Mesothelial cell of epicardium (in vitro differentiated cells): ENCODE results near the gene DNAH2. TPM values are rescaled to one million over a fixed set of nuclear protein-coding genes. Genes with fewer than 3 reads are reported as not detected.

Experiments
- DNase-seq, 2 experiments: peaks; one replicate each; pipeline ENCODE4 v3.0.0; 2021; ENCODE audit warnings: low spot score in 2 of 2; ENCODE audit not compliant: unreplicated experiment in 2 of 2
- H3K27ac Mint-ChIP-seq: 2 replicates; pipeline ENCODE4 v1.8.0; 2021; ENCODE audit warnings: mixed read lengths
- H3K27me3 Mint-ChIP-seq: 2 replicates; pipeline ENCODE4 v1.8.0; 2021; ENCODE audit warnings: low read depth, mixed read lengths
- H3K36me3 Mint-ChIP-seq: 2 replicates; pipeline ENCODE4 v1.8.0; 2021; ENCODE audit warnings: mixed read lengths
- H3K4me1 Mint-ChIP-seq: 2 replicates; pipeline ENCODE4 v1.8.0; 2021; ENCODE audit warnings: mixed read lengths
- H3K4me3 Mint-ChIP-seq: 2 replicates; pipeline ENCODE4 v1.8.0; 2021; ENCODE audit warnings: mild to moderate bottlenecking, moderate library complexity, mixed read lengths
- H3K9me3 Mint-ChIP-seq: 2 replicates; pipeline ENCODE4 v1.8.0; 2021; ENCODE audit warnings: mixed read lengths
- CTCF ChIP-seq: fragments of 200-600 bp; sonication (generic); IDR thresholded peaks from one replicate; pipeline ENCODE4 v1.5.0; 2021; ENCODE audit warnings: antibody characterized with exemption; ENCODE audit not compliant: unreplicated experiment
- total RNA-seq: library from RNA; stranded (reverse); gene quantifications from 3 replicates; pipeline ENCODE4 v1.2.1, GENCODE V29; 2021

DNAH2 gene
- total RNA-seq, 1 donor from 2014 or later = 0.18 TPM

DNA sequence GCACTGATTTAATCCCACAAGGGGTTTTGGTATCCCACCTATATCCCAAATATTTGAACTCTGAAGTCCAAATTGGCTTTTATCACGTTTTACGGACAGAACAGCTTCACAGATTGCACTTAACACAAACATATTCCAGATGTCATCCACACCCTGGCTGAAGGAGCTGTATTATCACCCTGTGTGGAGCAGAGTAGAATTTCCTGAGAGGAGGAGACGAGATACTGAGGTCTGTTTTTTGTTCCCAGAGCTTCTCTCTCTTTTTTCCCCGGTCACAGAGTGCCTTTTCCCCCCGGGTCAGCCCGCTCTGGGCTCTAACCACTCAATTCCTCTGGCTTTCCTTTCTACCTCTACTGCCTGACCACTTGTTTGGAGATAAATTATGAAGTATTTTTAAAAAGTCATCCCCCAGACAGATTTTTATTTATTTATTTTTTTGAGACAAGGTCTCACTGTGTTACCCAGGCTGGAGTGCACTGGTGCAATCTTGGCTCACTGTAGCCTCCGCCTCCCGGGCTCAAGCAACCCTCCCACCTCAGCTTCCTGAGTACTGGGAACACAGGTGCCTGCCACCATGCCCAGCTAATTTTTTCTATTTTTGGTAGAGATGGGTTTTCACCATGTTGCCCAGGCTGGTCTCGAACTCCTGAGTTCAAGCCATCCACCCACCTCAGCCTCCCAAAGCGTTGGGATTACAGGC lies 30.7 kb downstream of the DNAH2 start:
- Mint-ChIP-seq H3K27ac (peak overlapping the region; percentile 91), H3K36me3 (no peaks in the 10 kb centered on the region), H3K4me3 (no peak overlapping the region), H3K9me3 (peaks cover 10% of the 10 kb centered on the region), H3K27me3 (no peaks in the 10 kb centered on the region), H3K4me1 (peaks cover 27% of the 10 kb centered on the region)
- TF ChIP-seq CTCF = no peak
- no peak for DNase-seq

DNA sequence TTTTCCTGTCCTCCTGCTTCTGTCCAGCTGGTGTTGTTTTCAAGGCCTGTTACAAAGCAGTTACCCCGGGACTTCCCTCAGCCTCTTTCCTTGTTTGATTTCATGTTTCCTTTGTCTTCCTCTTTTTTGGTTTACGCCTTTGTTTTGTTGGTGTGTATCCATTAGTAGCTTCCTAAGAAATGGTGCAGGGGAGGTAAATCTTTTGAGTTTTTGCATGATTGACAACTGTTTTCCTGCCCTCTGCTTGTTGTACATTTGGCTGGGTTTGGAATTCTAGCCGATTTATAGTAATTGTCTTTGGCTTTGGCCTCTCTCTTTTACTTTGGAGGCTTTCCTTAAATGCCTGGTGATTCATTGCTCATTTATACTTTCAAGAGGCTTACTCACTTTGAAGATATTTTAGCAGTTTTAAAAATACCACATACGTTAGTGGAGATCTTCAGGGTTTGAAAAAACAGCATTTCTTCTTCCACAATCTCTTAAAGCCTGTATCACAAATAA lies 32.8 kb downstream of the DNAH2 start:
- Mint-ChIP-seq H3K4me3 (no peak overlapping the region), H3K9me3 (peaks cover 10% of the 10 kb centered on the region), H3K36me3 (no peaks in the 10 kb centered on the region), H3K27me3 (no peaks in the 10 kb centered on the region), H3K4me1 (peaks cover 25% of the 10 kb centered on the region), H3K27ac (no peak overlapping the region)
- no peak for DNase-seq
- TF ChIP-seq CTCF = no peak

DNA sequence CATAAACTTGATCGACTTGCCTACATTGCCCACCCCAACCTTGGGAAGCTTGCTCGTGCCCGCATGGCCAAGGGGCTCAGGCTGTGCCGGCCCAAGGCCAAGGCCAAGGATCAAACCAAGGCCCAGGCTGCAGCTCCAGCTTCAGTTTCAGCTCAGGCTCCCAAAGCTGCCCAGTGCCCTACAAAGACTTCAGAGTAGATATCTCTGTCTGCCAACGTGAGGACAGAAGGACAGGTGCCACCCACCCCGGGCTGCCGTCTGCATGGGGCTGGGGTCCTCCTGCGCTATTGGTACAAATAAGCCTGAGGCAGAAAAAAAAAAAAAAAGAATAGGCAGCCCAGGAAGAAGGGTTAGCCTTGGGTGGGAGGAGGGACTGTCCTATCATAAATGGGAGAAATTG lies 37.1 kb downstream of the DNAH2 start:
- no peaks in the 10 kb centered on the region for H3K27me3 Mint-ChIP-seq
- H3K4me1 Mint-ChIP-seq = peaks cover 3% of the 10 kb centered on the region
- TF ChIP-seq CTCF = no peak
- peaks cover 6% of the 10 kb centered on the region for H3K9me3 Mint-ChIP-seq
- no peak overlapping the region for H3K4me3 Mint-ChIP-seq
- no peak overlapping the region for H3K27ac Mint-ChIP-seq
- DNase-seq = no peak
- H3K36me3 Mint-ChIP-seq = no peaks in the 10 kb centered on the region

- Mint-ChIP-seq H3K4me3 (no peak overlapping the region), H3K4me1 (peaks cover 3% of the 10 kb centered on the region), H3K36me3 (no peaks in the 10 kb centered on the region), H3K27me3 (no peaks in the 10 kb centered on the region), H3K9me3 (peaks cover 3% of the 10 kb centered on the region), H3K27ac (no peak overlapping the region)
- DNase-seq = no peak
- no peak for TF ChIP-seq CTCF
These were observed 37.7 kb downstream of the DNAH2 start for GRCh38 chr17:7755095-7755890.

DNA sequence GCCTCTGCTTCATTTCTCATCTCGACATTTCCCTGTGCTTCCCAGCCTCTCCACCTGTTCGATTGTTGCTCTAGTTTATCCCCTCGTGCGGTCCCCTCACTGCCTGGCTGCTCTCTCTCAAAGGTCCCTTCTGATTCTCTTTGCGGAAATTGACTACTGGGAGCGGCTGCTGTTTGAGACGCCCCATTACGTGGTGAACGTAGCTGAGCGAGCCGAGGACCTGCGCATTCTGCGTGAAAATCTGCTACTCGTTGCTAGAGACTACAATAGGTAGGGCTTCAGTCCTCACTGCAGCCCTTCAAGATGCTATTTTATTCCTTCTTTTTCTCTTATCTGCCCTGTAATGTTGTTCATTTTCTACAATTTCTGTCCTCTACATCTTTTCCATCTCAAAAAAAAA lies 39.4 kb downstream of the DNAH2 start:
- TF ChIP-seq CTCF = no peak
- Mint-ChIP-seq H3K27ac (no peak overlapping the region), H3K36me3 (no peaks in the 10 kb centered on the region), H3K9me3 (no peaks in the 10 kb centered on the region), H3K4me3 (no peak overlapping the region), H3K27me3 (no peaks in the 10 kb centered on the region), H3K4me1 (peaks cover 3% of the 10 kb centered on the region)
- DNase-seq = no peak
